NB4 (cell line): Measurements from ENCODE around the gene FBXO21.
A peak's percentile ranks its signal among the peaks of the same experiment; 100 is the strongest.

ENCODE experiments used
- DNase-seq: peaks from one replicate; pipeline ENCODE4 v3.0.0; 2010; ENCODE audit warnings: low read depth
- H3K4me3 ChIP-seq: one replicate; pipeline ENCODE4 v1.5.1; 2011; ENCODE audit warnings: mild to moderate bottlenecking, low read depth, low read length, moderate library complexity
- MYC ChIP-seq: IDR thresholded peaks from 2 replicates; pipeline ENCODE4 v1.6.1; 2011; ENCODE audit warnings: low read depth, low read length
- POLR2A ChIP-seq: IDR thresholded peaks from 2 replicates; pipeline ENCODE4 v1.6.1; 2011; ENCODE audit warnings: mild to moderate bottlenecking; ENCODE audit not compliant: insufficient read length; ENCODE audit errors: extremely low read depth
- TF ChIP-seq, protein P1 (sequence below): IDR thresholded peaks from one replicate; pipeline ENCODE4 v1.5.1; 2012; ENCODE audit warnings: low read depth, low read length
- TF ChIP-seq, protein P2 (sequence below): IDR thresholded peaks from 2 replicates; pipeline ENCODE4 v1.6.1; 2011; ENCODE audit warnings: low read depth, low read length

FBXO21 gene

DNA sequence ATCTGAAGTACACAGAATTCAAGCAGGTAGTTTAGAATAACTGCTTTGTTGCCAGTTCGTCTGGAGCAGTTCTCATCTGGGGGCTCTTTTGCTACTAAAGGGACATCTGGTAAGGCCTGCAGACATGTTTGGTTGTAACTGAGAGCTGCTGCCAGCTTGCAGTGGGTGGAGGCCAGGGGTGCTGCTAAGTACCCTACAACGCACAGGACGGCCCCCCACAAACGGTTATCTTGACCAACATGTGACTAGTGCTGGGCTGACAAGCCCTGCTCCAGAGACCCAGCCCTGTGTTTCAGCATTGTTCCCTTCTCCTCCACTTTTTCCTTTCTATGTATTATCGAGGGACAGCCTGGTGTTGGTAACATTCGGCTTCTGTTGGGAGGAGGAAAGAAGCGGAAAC lies 40.8 kb downstream of the FBXO21 start:
- no peak for DNase-seq
- H3K4me3 ChIP-seq, result no peak overlapping the region
- TF ChIP-seq, protein P1, sequence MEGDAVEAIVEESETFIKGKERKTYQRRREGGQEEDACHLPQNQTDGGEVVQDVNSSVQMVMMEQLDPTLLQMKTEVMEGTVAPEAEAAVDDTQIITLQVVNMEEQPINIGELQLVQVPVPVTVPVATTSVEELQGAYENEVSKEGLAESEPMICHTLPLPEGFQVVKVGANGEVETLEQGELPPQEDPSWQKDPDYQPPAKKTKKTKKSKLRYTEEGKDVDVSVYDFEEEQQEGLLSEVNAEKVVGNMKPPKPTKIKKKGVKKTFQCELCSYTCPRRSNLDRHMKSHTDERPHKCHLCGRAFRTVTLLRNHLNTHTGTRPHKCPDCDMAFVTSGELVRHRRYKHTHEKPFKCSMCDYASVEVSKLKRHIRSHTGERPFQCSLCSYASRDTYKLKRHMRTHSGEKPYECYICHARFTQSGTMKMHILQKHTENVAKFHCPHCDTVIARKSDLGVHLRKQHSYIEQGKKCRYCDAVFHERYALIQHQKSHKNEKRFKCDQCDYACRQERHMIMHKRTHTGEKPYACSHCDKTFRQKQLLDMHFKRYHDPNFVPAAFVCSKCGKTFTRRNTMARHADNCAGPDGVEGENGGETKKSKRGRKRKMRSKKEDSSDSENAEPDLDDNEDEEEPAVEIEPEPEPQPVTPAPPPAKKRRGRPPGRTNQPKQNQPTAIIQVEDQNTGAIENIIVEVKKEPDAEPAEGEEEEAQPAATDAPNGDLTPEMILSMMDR, result no peak
- TF ChIP-seq, protein P2, sequence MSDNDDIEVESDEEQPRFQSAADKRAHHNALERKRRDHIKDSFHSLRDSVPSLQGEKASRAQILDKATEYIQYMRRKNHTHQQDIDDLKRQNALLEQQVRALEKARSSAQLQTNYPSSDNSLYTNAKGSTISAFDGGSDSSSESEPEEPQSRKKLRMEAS, result no peak
- TF ChIP-seq MYC (no peak), POLR2A (no peak)

DNA sequence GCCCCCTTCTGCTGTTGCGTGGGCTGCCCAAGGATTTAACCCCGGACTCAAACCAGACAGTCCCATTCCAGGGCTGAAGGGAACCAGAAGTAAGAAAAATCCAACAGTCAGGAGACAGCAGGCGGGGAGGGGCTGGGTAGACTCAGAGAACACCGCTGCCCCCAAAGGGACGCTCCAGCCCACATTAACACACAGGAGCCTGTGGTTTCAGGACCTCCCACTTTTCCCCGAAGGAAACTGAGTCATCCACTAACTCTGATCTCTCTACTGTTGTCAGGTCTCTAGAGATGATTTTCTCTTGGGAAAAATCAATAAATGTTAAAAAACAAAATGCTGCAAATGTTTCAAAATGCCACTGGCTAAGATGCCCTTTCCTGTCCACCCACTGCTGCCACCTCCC lies 41.6 kb downstream of the FBXO21 start:
- no peak overlapping the region for H3K4me3 ChIP-seq
- DNase-seq, result peak; percentile 49
- TF ChIP-seq POLR2A (no peak), MYC (no peak)
- TF ChIP-seq, protein P1, result no peak
- TF ChIP-seq, protein P2, result no peak

DNA sequence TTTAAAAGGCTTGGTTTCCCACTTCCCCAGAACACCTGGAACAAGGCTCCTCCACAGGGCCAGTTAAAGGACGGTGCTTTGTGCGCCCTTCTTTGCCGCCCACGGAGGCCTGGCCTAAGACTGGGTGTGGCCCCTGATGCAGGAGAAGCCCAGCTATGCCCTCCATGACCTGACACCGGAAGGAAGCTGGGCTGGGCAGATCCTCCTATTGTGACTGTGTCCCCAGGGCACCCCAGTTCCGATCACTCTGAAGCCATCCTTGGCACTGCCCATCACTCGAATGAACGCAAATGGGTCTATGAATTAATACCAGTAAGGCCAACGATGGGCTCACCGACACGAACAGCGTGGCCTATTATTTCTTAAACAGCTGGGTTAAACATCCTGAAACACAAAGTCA lies 42.6 kb downstream of the FBXO21 start:
- DNase-seq, result no peak
- no peak for TF ChIP-seq POLR2A
- no peak overlapping the region for H3K4me3 ChIP-seq

DNA sequence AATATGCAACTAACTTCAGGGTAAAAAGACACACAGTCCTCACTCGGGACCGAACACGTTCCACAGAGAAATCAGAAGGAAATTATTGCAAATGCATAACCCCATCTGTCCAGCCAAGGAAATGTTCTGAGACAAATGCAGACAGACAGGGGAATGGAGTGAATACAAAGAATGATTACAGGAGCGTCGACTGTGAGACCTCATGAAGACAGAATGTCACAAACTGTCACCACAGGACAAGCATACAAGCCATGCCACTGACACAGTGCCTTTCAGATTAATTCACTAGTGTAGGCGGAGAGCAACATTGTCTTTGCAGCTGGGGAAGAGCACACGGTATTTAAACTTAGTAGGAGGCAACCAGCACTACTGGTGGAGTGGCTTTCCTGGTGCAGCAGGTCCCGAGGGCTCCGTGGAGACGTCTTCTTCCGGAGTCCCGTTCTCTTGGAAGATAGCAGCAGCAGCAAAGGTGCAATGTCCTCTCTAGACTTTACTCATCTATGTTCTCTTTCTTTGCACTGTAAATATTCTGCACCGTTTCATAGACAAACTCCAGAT lies 44.6 kb downstream of the FBXO21 start:
- TF ChIP-seq, protein P1, result no peak
- TF ChIP-seq MYC (no peak), POLR2A (no peak)
- TF ChIP-seq, protein P2, result no peak
- no peak overlapping the region for H3K4me3 ChIP-seq
- DNase-seq, result no peak

DNA sequence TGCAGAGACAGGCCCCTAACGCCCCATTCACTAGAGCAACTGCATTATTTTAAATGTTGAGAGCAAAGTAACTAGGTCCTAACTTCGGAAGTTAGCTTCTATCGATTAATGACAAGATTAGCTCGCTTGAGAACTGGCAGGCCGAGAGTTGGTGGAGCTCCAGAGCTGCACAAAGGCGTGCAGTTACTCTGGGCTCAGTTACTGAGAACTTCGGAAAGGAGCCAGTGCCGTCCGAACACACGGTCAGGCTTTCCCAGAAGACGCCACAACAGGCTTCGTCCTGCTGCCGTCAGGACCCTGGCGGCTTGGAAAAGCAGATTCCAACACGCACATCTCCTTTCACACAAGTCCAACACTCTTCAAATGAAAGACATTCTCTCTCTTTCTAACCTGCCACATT lies 45.7 kb downstream of the FBXO21 start:
- TF ChIP-seq POLR2A (no peak), MYC (no peak)
- TF ChIP-seq, protein P2, result no peak
- TF ChIP-seq, protein P1, result no peak
- no peak for DNase-seq
- H3K4me3 ChIP-seq, result no peak overlapping the region

DNA sequence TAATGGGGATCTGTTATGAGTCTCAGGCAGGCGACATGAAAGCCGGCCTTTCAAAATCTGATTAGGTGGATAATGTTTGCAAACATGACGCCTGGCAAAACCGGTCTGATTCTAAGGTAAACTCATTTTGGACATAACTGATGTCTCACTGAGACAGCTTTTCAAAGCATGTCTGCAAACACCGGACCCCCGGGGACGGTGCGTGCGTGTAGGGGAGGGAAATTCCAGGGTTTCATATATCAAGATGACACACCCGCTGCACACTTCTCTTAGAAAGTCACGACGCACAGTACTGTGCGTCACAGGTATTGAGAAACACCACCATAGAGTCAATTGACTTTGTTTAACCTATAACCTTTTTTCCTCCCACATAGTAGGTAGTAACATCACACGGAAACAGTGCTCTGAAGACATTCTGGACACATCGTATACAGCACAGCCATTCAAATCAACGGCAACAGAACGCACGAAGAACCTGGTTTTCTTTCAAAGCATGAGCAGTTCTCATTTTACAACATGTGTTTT lies 47.2 kb downstream of the FBXO21 start:
- no peak overlapping the region for H3K4me3 ChIP-seq
- TF ChIP-seq MYC (no peak), POLR2A (no peak)
- TF ChIP-seq, protein P1, result no peak
- TF ChIP-seq, protein P2, result no peak
- DNase-seq, result no peak
